Activated B cell treated with CpG ODN at 0.5 μM for 24 hours (primary cell): ENCODE results near the gene STKLD1. TPM values are rescaled to one million over a fixed set of nuclear protein-coding genes. Genes with fewer than 3 reads are reported as not detected.

Experiments
- ATAC-seq: fragments of 200-7000 bp; cut with Tn5 transposase; one replicate; pipeline ENCODE4 v1.10.0; 2021; ENCODE audit warnings: low read depth, mild to moderate bottlenecking, moderate library complexity
- CTCF ChIA-PET: fragments of 350-600 bp; sonication (Branson Sonifier 250); formaldehyde crosslinking; loops from one replicate; lab custom pipeline; 2021; ENCODE audit warnings: antibody characterized with exemption; lab: Charles Lee
- POLR2A ChIA-PET: fragments of 350-600 bp; sonication (Branson Sonifier 250); formaldehyde crosslinking; loops from one replicate; lab custom pipeline; 2021; ENCODE audit warnings: antibody characterized with exemption; lab: Charles Lee
- DNase-seq: peaks from one replicate; pipeline ENCODE4 v3.0.0; 2022
- H3K27ac Mint-ChIP-seq: one replicate; pipeline ENCODE4 v1.8.0; 2020; ENCODE audit warnings: mixed read lengths
- H3K27me3 Mint-ChIP-seq: one replicate; pipeline ENCODE4 v1.8.0; 2021; ENCODE audit warnings: mixed read lengths
- H3K36me3 Mint-ChIP-seq: one replicate; pipeline ENCODE4 v1.8.0; 2021; ENCODE audit warnings: low read depth, mixed read lengths
- H3K4me1 Mint-ChIP-seq: one replicate; pipeline ENCODE4 v1.8.0; 2021; ENCODE audit warnings: mixed read lengths
- H3K4me3 Mint-ChIP-seq: one replicate; pipeline ENCODE4 v1.8.0; 2020; ENCODE audit warnings: mild to moderate bottlenecking, mixed read lengths
- H3K9me3 Mint-ChIP-seq: one replicate; pipeline ENCODE4 v1.8.0; 2020; ENCODE audit warnings: mixed read lengths
- CTCF ChIP-seq: fragments of 200-600 bp; IDR thresholded peaks from one replicate; pipeline ENCODE4 v1.8.0; 2022; ENCODE audit warnings: antibody characterized with exemption, mild to moderate bottlenecking
- intact Hi-C: fragments of 100-400 bp; cut with micrococcal nuclease; formaldehyde crosslinking; loops from one replicate; pipeline ENCODE4 v1.15.1; 2024
- total RNA-seq: library from RNA; stranded (reverse); gene quantifications from 2 replicates; pipeline ENCODE4 v1.2.3, GENCODE V29; 2022

Gene STKLD1
- total RNA-seq, 1 donor from 2014 or later: 0.44 TPM

GRCh38 chr9:133421615-133422542, 45.7 kb downstream of the STKLD1 start, which contains the start of gene ADAMTS13:
TSS of gene ADAMTS13 (plus strand) at chr9:133422367. CDS start at chr9:133422444, 77 bp downstream.
- no peak for TF ChIP-seq CTCF
- POLR2A ChIA-PET: interaction anchor here (0.7 to 1.4 kb wide), 3 partner anchors 38 to 58 kb away, joined by 3 to 6 read pairs (median 3); partner anchors contain the start of gene CACFD1
- no peak for ATAC-seq

GRCh38 chr9:133423216-133423615, 47.0 kb downstream of the STKLD1 start:
- H3K4me1 Mint-ChIP-seq: peaks cover 41% of the 10 kb centered on the region
- no peak for TF ChIP-seq CTCF
- POLR2A ChIA-PET: interaction anchor here (0.6 kb wide), 1 partner anchor 115 kb away, joined by 8 read pairs; no protein-coding TSS in a partner anchor
- DNase-seq (no peak), ATAC-seq (no peak)
- peaks cover 3% of the 10 kb centered on the region for H3K9me3 Mint-ChIP-seq
- H3K27ac Mint-ChIP-seq: no peak overlapping the region
- H3K27me3 Mint-ChIP-seq: peaks cover 14% of the 10 kb centered on the region
- H3K4me3 Mint-ChIP-seq: no peak overlapping the region
- CTCF ChIA-PET: no interaction called here
- H3K36me3 Mint-ChIP-seq: no peaks in the 10 kb centered on the region
- intact Hi-C loops: no loop called here

More at GRCh38 chr9:133421615-133422542, 45.7 kb downstream of the STKLD1 start, which contains the start of gene ADAMTS13:
- peaks cover 1% of the 10 kb centered on the region for H3K36me3 Mint-ChIP-seq
- no peak within 1 kb of the TSS for H3K4me3 Mint-ChIP-seq
- intact Hi-C loops: loop anchor here (1.0 to 2.0 kb wide), 2 partner anchors 7 to 19 kb away; no protein-coding TSS in a partner anchor
- H3K4me1 Mint-ChIP-seq: peaks cover 44% of the 10 kb centered on the region
- H3K27me3 Mint-ChIP-seq: peaks cover 6% of the 10 kb centered on the region
- DNase-seq: no peak
- CTCF ChIA-PET: no interaction called here
- H3K27ac Mint-ChIP-seq: peak within 1 kb of the TSS; percentile 57
- peaks cover 3% of the 10 kb centered on the region for H3K9me3 Mint-ChIP-seq

- Mint-ChIP-seq H3K27ac (no peak overlapping the region), H3K27me3 (peaks cover 14% of the 10 kb centered on the region), H3K4me3 (no peak overlapping the region), H3K36me3 (no peaks in the 10 kb centered on the region), H3K4me1 (peaks cover 32% of the 10 kb centered on the region), H3K9me3 (peaks cover 3% of the 10 kb centered on the region)
- DNase-seq (no peak), ATAC-seq (no peak)
- no peak for TF ChIP-seq CTCF
- ChIA-PET CTCF (no interaction called here), POLR2A (no interaction called here)
- intact Hi-C loops: no loop called here
These were observed 48.0 kb downstream of the STKLD1 start for GRCh38 chr9:133424187-133424586.

GRCh38 chr9:133425049-133425632, 49.0 kb downstream of the STKLD1 start:
- intact Hi-C loops: no loop called here

More at GRCh38 chr9:133425049-133425632, 49.0 kb downstream of the STKLD1 start:
- Mint-ChIP-seq H3K27me3 (peaks cover 15% of the 10 kb centered on the region), H3K36me3 (no peaks in the 10 kb centered on the region), H3K4me3 (no peak overlapping the region), H3K27ac (no peak overlapping the region), H3K4me1 (peaks cover 28% of the 10 kb centered on the region), H3K9me3 (no peaks in the 10 kb centered on the region)
- ATAC-seq: no peak
- no peak for DNase-seq
- CTCF ChIA-PET: no interaction called here
- POLR2A ChIA-PET: interaction anchor here (1.3 kb wide), 1 partner anchor 53 kb away, joined by 4 read pairs; no protein-coding TSS in a partner anchor
- TF ChIP-seq CTCF: no peak
